Stimulated activated CD8-positive, alpha-beta memory T cell treated with anti-CD3 and anti-CD28 coated beads, Interleukin-15, amount 100 ng/mL, for 1 hour (primary cell): ENCODE results near the gene GRM1.

Source experiments
- DNase-seq: peaks from one replicate; pipeline ENCODE4 v3.0.0-alpha.2; 2020; ENCODE audit warnings: low read depth

The GRM1 gene

GRCh38 chr6:146100776-146101175 lies 71.9 kb downstream of the GRM1 start:
- DNase-seq, result no peak

GRCh38 chr6:146103416-146104072 lies 74.7 kb downstream of the GRM1 start:
- no peak for DNase-seq

GRCh38 chr6:146106532-146106931 lies 77.7 kb downstream of the GRM1 start:
- no peak for DNase-seq

GRCh38 chr6:146110990-146111389 lies 82.1 kb downstream of the GRM1 start:
- DNase-seq, result no peak

- no peak for DNase-seq
Measured at GRCh38 chr6:146111881-146112450, 83.1 kb downstream of the GRM1 start.

GRCh38 chr6:146113084-146113623 lies 84.3 kb downstream of the GRM1 start:
- DNase-seq, result no peak

GRCh38 chr6:146123616-146124015 lies 94.8 kb downstream of the GRM1 start:
- no peak for DNase-seq

GRCh38 chr6:146127447-146128215 lies 98.8 kb downstream of the GRM1 start:
- no peak for DNase-seq

GRCh38 chr6:146133866-146134265 lies 105.0 kb downstream of the GRM1 start:
- DNase-seq, result no peak

GRCh38 chr6:146135167-146135566 lies 106.3 kb downstream of the GRM1 start:
- no peak for DNase-seq

- no peak for DNase-seq
Measured at GRCh38 chr6:146146836-146147235, 118.0 kb downstream of the GRM1 start.

- DNase-seq, result no peak
Measured at GRCh38 chr6:146149770-146150169, 120.9 kb downstream of the GRM1 start.

GRCh38 chr6:146153040-146153758 lies 124.3 kb downstream of the GRM1 start:
- no peak for DNase-seq

GRCh38 chr6:146154197-146154596 lies 125.3 kb downstream of the GRM1 start:
- no peak for DNase-seq

- no peak for DNase-seq
Measured at GRCh38 chr6:146161664-146162063, 132.8 kb downstream of the GRM1 start.

- no peak for DNase-seq
Measured at GRCh38 chr6:146169872-146170271, 141.0 kb downstream of the GRM1 start.

GRCh38 chr6:146177785-146178184 lies 148.9 kb downstream of the GRM1 start:
- DNase-seq, result no peak

GRCh38 chr6:146183831-146184230 lies 155.0 kb downstream of the GRM1 start:
- no peak for DNase-seq

GRCh38 chr6:146184701-146185100 lies 155.8 kb downstream of the GRM1 start:
- no peak for DNase-seq

- DNase-seq, result no peak
Measured at GRCh38 chr6:146189131-146189530, 160.3 kb downstream of the GRM1 start.

GRCh38 chr6:146190581-146190980 lies 161.7 kb downstream of the GRM1 start:
- DNase-seq, result no peak

- DNase-seq, result no peak
Measured at GRCh38 chr6:146191166-146191565, 162.3 kb downstream of the GRM1 start.
